SK-N-DZ (cell line): ENCODE data around the gene P3H1. TPM values are rescaled to one million over a fixed set of nuclear protein-coding genes. Genes with fewer than 3 reads are reported as not detected.
"Not testable (repeated sequence)": the region's sequence is repeated elsewhere in the genome, so short reads cannot be mapped to it uniquely, and the experiment has no call there.

Experiments
- DNase-seq: peaks from one replicate; pipeline ENCODE4 v3.0.0-alpha.2; 2015; ENCODE audit warnings: low spot score
- polyA plus RNA-seq, 2 experiments: library from polyadenylated mRNA; depleted of rRNA; stranded (reverse); fragments of >200 nt; gene quantifications; 2 replicates each; pipeline ENCODE4 v1.2.3, GENCODE V29; 2014

P3H1 gene, protein sequence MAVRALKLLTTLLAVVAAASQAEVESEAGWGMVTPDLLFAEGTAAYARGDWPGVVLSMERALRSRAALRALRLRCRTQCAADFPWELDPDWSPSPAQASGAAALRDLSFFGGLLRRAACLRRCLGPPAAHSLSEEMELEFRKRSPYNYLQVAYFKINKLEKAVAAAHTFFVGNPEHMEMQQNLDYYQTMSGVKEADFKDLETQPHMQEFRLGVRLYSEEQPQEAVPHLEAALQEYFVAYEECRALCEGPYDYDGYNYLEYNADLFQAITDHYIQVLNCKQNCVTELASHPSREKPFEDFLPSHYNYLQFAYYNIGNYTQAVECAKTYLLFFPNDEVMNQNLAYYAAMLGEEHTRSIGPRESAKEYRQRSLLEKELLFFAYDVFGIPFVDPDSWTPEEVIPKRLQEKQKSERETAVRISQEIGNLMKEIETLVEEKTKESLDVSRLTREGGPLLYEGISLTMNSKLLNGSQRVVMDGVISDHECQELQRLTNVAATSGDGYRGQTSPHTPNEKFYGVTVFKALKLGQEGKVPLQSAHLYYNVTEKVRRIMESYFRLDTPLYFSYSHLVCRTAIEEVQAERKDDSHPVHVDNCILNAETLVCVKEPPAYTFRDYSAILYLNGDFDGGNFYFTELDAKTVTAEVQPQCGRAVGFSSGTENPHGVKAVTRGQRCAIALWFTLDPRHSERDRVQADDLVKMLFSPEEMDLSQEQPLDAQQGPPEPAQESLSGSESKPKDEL
- polyA plus RNA-seq (2014; cell fraction: cytosol; rRNA removed), result 20.3 and 23.1 TPM in 2 replicates
- 78.4 and 105 TPM in 2 replicates for polyA plus RNA-seq (2014; cell fraction: nucleus; rRNA removed)

DNA sequence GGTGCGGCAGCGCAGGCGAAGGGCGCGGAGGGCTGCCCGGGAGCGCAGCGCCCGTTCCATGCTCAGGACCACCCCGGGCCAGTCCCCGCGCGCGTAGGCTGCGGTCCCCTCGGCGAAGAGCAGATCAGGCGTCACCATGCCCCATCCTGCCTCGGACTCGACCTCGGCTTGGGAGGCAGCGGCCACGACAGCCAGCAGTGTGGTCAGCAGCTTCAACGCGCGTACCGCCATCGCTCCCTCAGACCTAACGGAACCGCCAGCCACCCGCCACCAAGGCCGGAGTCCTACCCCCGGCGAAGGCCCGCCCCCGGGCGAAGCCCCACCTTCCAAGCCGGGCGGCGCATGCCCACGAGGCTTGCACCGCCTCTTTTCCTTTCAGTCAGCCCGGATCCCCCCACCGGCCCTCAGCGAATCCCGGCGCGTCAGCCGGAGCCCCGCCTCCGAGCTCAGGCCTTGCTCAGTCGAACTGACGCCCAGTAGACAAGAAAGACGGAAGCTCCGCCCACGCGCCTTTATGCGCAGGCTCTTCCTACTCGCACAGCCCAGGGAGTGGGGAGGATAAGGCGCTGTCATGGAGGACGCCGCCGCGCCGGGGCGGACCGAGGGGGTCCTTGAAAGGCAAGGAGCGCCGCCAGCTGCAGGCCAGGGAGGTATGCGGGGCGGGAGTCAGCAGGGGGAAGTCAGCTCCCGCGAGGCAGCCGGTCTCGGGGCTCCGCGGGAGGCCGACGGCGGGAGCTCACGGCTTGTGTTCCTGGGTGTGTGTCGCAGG lies at the start of gene P3H1, which contains the start of gene C1orf50:
TSS of gene P3H1 (minus strand) at position 288 of the 769 bp plus-strand sequence. CDS start at position 231, 57 bp downstream.
TSS of gene C1orf50 (plus strand) at position 509 of the 769 bp plus-strand sequence. CDS start at position 572, 63 bp downstream.
- peak; percentile 98 for DNase-seq

DNA sequence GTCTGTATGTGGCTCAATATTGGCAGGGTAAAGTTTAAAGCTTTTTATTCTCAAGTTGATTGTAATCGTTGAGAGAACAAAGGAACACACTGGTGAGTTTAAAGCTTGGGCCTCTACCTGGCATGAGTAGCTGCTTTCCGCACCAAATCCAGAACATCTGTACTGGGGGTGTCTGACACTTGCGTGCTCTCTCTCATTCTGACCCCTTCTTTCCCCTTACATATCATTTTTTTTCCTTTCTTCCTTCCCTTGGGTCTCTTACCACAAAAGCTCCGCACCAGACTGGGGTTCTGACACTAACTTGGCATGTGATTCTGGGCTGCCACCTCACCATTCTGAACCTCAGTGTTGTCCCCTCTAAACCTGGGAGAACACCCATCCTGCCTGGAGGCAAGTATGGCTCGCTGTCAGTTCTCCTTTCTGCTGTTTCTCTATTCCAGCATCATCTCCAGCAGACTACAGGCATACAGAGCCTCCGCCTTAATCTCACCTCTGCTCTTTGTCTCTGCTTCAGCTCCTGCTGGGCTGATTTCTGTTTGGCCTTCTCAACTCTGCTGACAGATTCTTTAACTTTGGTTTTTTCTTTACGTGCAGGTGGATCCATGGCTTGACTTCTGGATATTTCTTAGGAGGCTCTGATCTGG lies 49.2 kb upstream of the P3H1 start:
- peak; percentile 27 for DNase-seq

DNA sequence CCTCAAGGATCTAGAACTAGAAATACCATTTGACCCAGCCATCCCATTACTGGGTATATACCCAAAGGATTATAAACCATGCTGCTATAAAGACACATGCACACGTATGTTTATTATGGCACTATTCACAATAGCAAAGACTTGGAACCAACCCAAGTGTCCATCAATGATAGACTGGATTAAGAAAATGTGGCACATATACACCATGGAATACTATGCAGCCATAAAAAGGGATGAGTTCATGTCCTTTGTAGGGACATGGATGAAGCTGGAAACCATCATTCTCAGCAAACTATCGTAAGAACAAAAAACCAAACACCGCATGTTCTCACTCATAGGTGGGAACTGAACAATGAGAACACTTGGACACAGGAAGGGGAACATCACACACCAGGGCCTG lies 48.0 kb upstream of the P3H1 start:
- DNase-seq, result not testable (repeated sequence)

DNA sequence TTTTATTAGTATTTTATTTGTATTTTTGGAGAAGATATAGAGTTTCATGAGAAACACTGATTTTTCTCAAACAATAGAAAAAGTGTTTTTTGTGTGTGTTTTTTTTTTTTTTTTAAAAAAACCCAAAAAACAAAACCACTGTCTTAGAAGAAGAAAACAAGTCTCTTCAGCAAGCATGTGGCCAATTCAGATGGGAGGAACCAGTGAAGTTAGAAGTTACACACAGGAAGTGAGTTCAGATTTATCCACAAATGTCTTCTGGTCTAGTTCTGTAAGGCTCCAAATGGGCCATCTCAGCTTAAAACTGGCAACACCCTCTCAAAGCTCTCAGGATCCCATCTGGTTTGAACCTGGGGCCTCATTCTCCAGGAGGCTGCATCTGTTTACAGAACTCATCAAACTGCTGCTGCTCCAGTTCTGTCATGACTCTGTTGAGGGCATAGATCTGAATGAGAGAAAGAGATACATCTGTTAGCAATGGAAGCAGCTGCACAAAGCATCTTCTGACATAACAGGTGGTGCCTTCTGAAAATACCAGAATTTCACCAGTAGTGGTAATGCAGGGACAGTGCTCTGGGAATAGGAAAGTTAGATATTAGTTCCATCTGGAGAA lies 40.3 kb upstream of the P3H1 start:
- no peak for DNase-seq

DNA sequence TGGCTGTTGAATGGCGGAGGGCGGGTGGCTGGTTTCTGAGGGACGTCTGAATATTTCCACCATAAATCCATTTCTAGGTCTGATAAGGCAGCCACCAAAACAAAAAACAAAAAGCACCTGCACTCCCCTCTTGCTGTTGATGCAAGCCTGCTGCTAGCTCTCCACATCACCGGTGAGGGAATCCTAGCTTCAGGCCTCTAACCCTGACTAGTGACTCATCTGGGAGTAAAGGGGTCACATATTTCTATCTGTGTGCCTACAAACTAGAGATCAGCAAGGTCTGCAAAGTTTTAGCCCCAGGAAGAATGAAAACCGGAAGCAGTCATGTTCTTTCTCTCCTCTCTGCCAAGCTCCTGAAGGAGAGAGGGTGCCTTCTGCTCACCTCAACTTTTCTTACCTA lies 39.8 kb upstream of the P3H1 start:
- no peak for DNase-seq

DNA sequence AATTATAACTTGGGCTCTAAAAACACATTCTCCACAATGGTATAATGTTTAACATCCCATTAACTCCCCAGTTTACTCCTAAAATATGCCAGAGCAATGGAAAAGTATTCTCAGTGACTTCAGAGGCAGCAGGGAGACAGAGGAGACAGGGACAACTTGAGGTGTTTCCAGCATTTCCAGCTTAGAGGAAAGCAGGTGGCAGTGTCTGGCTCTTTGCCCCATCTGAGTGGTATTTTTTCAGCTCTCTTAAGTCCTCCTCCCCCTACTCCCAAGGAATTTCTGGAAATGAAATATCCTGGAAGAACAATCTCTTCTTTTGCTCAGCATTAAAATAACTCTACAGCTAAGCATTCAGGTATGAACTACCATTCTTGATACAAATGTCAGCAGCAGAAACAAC lies 39.3 kb upstream of the P3H1 start:
- no peak for DNase-seq

DNA sequence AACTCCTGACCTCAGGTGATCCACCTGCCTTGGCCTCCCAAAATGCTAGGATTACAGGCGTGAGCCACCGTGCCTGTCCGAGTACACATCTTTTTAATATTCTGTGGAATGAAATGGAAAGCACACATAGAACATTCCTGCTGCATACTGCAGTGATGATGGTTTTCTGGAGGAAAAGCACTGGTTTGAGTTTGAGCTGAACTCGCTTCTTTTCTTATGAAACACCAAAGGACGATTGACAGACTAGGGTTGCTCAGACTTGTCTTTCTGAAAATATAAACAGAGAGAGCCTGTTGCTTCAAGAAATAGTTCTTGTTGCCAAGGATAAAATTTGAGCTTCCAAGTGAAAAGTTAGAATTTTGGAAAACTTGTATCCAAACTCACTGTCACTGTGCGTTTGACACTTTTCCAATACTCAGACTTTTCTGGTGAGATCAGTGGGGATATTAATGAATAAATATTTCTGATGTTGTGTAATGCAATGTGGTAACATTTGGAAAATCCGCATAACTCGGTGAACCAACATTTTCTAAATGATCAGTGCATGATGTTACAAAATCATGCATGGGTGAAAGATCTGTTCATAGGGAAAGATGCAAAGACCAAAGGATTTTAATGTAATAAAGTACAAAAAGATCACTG lies 35.1 kb upstream of the P3H1 start:
- DNase-seq, result no peak

DNA sequence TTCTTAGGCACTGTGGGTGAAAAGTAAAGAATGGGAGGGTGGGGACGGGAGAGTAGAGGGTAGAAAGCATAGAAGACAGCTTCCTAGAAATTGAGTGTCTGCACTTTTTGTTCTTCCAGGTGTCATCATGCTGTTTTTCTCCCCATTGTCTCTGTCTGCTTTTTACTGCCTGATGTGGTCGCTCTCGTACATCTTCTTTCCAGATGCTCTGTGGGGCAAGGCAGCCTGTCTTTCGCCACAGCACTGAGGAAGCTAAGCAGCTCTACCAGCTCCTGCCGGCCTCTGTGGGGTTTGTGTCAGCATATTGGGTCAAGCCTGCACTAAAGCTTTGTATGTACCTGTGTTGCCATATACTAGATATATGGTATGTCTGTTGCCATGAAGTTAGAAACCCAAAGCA lies 31.2 kb upstream of the P3H1 start:
- DNase-seq, result no peak

DNA sequence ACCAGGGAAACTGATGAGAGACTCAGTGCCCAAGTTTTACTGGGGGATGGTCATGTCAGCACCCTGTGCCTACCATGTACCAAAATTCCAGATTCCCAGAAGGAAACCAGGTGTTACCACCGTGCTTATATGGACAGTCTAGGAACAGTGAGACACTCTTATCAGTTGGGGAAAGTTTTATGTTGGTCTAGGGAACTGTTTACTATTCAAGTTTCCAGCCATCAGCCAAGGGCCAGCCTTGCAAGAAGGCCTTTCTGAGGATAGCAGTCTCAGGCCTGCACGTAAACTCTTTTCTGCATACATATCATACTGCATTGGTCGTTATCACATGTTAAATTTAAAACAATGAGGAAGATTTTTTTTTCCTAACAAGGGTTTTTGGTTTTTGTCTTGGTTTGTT lies 30.6 kb upstream of the P3H1 start:
- DNase-seq, result no peak

DNA sequence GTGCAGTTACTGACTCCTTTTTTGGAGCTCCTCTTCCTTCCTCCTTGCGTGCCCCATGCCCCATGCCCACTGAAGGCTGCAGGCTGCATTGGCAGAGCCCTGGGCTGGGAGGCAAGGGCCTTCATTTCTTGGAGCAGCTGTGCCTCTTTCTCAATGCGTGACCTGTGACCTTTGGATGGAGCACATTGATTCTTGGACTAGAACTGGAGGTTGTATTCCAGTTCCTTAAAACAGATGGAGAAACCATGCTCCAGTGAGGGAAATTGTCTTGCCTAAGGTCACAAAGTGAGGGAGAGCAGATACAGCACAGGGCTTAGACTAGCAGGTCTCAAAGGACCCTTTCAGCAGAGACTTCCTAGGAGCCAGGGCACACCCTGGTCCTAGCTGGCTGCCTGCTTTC lies 27.0 kb upstream of the P3H1 start:
- DNase-seq, result no peak

DNA sequence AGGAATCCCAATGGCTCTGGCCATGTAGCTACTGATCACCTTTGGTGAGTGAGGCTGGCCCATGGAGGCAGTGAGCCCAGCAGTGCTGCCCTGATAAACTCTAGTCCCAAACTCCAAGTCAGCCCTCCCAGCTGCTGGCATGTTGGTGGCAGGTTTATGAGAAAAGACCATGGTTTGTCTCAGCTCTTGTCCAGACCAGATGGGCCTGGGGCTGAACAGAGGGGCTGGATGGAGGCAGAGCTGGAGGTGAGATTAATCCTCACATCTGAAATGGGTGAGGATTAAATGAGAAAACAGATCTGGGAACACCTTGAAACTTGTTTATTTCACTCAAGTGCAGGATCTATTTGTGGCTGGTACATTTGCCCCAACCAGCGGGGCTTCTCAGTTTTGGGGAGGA lies 21.2 kb upstream of the P3H1 start:
- DNase-seq, result no peak

DNA sequence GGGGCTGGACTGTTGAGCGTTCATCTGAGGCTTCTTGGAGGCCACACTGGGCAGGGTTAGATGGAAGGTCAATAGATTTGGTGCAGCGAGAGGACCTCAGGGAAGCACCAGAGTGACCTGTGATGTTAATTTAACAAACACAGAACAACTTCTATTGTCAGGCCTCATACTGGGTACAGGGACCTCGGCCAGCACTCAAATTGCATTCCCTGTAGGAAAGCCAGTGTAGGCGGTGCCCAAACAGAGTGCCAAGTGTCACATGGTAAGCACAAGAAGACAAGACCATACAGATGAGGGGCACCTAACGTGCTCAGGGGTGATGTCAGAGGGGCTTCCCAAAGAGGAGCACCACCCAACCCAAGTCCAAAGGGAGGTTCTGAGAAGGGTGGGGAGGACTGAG lies 19.3 kb upstream of the P3H1 start:
- DNase-seq, result no peak

DNA sequence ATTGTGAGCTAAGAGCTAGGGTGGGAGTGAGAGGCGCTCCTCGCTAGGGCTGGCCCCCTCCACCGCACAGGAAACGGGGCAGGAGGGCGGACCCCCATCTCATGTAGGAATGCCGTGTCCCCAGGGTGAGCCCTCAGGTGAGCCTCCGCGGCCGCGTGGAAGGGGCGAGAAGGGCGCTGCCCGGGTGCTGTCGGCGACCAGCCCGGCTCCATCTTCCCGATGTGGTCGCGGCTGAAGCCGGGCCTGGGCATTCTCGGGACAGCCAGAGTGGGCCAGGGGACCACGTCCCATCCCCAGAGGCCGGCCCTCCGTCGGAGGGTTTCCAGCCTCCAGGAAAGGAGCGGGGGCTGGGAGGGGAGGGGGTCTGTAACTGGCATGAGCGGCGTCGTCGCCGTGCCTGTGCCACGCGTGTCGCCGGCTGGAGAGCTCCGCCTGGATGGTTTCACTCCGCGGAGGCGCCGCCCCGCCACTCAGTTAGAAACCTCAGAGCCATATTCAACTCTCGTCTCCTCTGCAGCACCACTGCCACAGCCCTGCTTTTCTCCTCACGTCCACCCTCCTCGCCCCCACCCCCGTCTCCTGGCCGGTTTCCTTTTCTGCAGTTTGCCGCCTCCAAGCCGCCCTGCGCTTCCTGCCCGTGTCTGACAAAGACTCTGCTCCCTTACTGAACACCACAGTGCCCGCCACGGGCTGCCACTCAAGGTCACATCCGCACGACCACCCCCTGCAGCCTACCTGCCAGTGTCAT lies 18.3 kb upstream of the P3H1 start, which contains the start of gene TMEM269:
TSS of gene TMEM269 (plus strand) at position 46 of the 748 bp plus-strand sequence. CDS start 4,903 bp downstream, outside the sequence.
- DNase-seq, result no peak

DNA sequence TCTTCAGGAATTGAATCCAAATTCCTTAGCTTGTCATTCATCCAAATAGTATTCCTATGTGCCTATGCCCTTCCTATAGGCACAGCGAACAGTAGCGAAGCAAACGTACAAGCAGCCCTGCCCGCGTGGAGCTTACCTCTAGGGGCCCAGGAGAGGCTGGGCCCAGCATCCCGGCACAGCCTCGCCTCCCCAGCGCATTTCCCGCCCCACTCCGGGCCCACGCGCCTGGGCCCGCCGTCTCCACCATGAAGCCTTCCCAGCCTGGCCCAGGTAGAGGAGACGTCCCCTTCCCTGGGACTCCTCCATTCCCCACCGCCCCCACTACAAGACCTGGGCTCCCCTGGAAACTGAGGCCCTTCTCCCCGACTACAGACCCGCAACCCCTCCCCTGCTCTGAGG lies 17.7 kb upstream of the P3H1 start:
- no peak for DNase-seq

DNA sequence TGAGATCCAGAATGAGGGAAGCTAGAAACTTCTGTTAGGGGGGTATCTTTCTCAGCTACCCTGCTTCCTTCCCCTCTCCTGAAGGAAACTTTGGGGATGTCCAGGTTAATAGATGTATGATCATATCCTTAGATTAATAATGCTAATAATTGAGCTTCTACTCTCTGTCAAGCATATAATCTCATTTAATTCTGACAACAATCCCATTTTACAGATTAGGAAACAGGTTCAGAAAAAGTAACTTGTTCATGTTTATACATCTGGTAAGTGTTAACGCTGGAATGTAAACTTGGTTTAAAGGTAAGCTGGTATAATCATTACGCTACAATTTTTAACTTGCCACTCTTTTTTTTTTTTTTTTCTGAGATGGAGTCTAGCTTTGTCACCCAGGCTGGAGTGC lies 16.3 kb upstream of the P3H1 start:
- DNase-seq, result no peak

DNA sequence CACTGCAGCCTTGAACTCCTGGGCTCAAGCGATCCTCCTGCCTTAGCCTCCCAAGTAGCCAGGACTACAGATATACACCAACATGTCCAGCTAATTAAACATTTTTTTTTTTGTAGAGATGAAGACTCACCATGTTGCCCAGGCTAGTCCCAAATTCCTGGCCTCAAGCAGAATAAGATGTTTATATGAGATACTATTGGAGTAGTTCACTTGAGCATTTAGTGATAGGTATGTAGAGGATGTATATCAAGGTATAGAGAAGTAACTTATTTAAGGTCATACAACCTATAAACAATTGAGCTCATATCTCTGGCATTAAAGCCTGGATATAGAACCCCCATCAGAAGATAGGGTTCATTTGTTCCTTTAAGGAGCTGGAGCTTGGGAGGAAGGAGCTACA lies 13.3 kb upstream of the P3H1 start:
- no peak for DNase-seq

DNA sequence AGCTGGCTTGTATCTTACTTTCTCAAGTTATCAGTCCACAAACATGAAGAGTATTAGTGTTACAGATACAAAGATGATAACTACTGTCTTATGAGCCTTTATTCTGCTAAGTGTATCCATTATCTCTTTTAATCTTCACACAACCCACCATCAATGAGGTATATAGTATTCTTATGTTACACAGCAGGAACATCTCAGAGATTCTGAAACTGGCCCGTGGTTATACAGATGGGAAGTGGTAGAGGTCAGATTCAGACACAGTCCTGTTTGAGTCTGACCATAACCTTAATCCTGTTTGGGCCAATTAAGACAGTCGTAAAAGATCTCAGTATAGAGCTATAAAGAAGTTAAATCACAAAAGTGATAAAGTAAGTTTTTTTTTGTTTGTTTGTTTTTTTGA lies 12.9 kb upstream of the P3H1 start:
- DNase-seq, result no peak

DNA sequence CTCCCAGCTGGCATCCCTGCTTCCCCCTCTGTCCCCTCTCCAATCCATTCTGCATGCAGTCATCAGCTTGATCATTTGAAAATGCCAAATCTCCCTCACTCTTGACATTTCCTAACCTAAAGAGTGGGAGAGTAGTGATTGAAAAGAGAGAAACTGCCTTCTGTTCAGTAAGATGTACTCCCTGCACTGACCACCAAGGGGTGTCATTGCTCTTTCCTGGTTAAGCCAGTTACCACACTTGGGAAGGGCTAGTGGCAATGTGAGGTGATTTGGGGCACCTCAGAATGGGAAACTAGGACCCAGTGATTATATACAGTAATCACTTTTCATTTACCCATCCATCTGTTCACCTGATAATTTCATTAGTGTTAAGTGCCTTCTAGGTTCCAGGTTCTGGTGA lies 11.0 kb upstream of the P3H1 start:
- DNase-seq, result peak; percentile 21

DNA sequence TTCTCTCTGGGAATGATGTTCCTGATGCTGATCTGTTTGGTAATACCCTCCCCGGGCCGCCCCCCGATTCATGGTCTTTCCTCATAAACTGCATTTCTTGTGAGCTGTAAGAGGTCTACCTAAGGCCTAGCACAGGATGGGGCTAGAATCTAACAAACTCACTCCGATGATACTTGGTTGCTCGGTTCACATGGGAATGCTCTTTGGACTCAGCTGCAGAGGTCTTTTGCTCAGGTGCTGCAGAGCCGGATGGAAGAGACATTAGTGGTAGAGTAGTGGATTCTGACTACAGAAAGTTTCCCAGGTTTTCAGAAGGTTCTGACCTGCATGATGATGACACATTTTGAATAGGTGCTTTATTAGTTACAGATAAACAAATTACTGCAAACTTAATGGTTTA lies 9.7 kb upstream of the P3H1 start:
- no peak for DNase-seq
